WTC11 (cell line): Measurements from ENCODE around the gene IL24. TPM values are rescaled to one million over a fixed set of nuclear protein-coding genes. Genes with fewer than 3 reads are reported as not detected.

Source experiments
- ATAC-seq: fragments of 200-7000 bp; cut with Tn5 transposase; 2 replicates; pipeline ENCODE4 v1.10.0; 2021; ENCODE audit warnings: mild to moderate bottlenecking, moderate library complexity
- CTCF ChIA-PET: fragments of 300-600 bp; sonication (Branson Sonifier 250); formaldehyde crosslinking; loops from one replicate; lab custom pipeline; 2021; ENCODE audit warnings: antibody characterized with exemption; lab: Charles Lee
- POLR2A ChIA-PET: fragments of 350-600 bp; sonication (Branson Sonifier 250); formaldehyde crosslinking; loops from one replicate; lab custom pipeline; 2021; ENCODE audit warnings: antibody characterized with exemption; lab: Charles Lee
- DNase-seq: peaks from one replicate; pipeline ENCODE4 v3.0.0; 2021; ENCODE audit warnings: low spot score
- H3K27ac Mint-ChIP-seq: 2 replicates; pipeline ENCODE4 v1.8.0; 2021; ENCODE audit warnings: mixed read lengths
- H3K27me3 Mint-ChIP-seq: 2 replicates; pipeline ENCODE4 v1.8.0; 2021; ENCODE audit warnings: low read depth, mild to moderate bottlenecking, moderate library complexity, mixed read lengths
- H3K36me3 Mint-ChIP-seq: 2 replicates; pipeline ENCODE4 v1.8.0; 2021; ENCODE audit warnings: mixed read lengths
- H3K4me1 Mint-ChIP-seq: 2 replicates; pipeline ENCODE4 v1.8.0; 2022; ENCODE audit warnings: mixed read lengths
- H3K4me3 Mint-ChIP-seq: 2 replicates; pipeline ENCODE4 v1.8.0; 2021; ENCODE audit warnings: mild to moderate bottlenecking, moderate library complexity, mixed read lengths
- H3K9me3 Mint-ChIP-seq: 2 replicates; pipeline ENCODE4 v1.8.0; 2021; ENCODE audit warnings: mixed read lengths
- AFF4 ChIP-seq: sonication (generic); formaldehyde crosslinking; IDR thresholded peaks from 2 replicates; pipeline ENCODE4 v1.8.1; 2023; ENCODE audit warnings: mild to moderate bottlenecking, missing genetic modification reagents, borderline replicate concordance
- E2F4 ChIP-seq: sonication (generic); formaldehyde crosslinking; IDR thresholded peaks from 2 replicates; pipeline ENCODE4 v1.8.1; 2022; ENCODE audit warnings: low read depth, mild to moderate bottlenecking, moderate library complexity, missing genetic modification reagents, borderline replicate concordance
- EMX1 ChIP-seq: fragments of 250-450 bp; sonication (Bioruptor Pico); IDR thresholded peaks from 2 replicates; pipeline ENCODE4 v1.8.0; 2021; ENCODE audit warnings: mild to moderate bottlenecking
- ETV6 ChIP-seq: sonication (generic); formaldehyde crosslinking; IDR thresholded peaks from 2 replicates; pipeline ENCODE4 v1.8.1; 2022; ENCODE audit warnings: mild to moderate bottlenecking, missing genetic modification reagents
- GABPB1 ChIP-seq: sonication (generic); formaldehyde crosslinking; IDR thresholded peaks from 2 replicates; pipeline ENCODE4 v1.8.1; 2023; ENCODE audit warnings: mild to moderate bottlenecking, missing genetic modification reagents
- GRHL2 ChIP-seq: fragments of 250-450 bp; sonication (Bioruptor Pico); IDR thresholded peaks from 2 replicates; pipeline ENCODE4 v1.8.0; 2022; ENCODE audit warnings: mild to moderate bottlenecking, moderate library complexity; ENCODE audit not compliant: insufficient replicate concordance, severe bottlenecking
- JAZF1 ChIP-seq: fragments of 250-450 bp; sonication (Bioruptor Pico); IDR thresholded peaks from 2 replicates; pipeline ENCODE4 v1.9.0; 2021; ENCODE audit warnings: moderate library complexity, mild to moderate bottlenecking, inconsistent platforms
- MXD4 ChIP-seq: fragments of 250-450 bp; sonication (Bioruptor Pico); IDR thresholded peaks from 2 replicates; pipeline ENCODE4 v1.8.0; 2021; ENCODE audit warnings: mild to moderate bottlenecking, moderate library complexity, borderline replicate concordance
- NR1H2 ChIP-seq: sonication (generic); formaldehyde crosslinking; IDR thresholded peaks from 2 replicates; pipeline ENCODE4 v1.9.0; 2021; ENCODE audit warnings: mild to moderate bottlenecking, moderate library complexity, missing genetic modification reagents
- OVOL2 ChIP-seq: fragments of 250-450 bp; sonication (Bioruptor Pico); IDR thresholded peaks from 2 replicates; pipeline ENCODE4 v1.9.0; 2021; ENCODE audit warnings: mild to moderate bottlenecking, borderline replicate concordance
- RORB ChIP-seq: fragments of 250-450 bp; sonication (Bioruptor Pico); IDR thresholded peaks from 2 replicates; pipeline ENCODE4 v1.9.0; 2021; ENCODE audit warnings: mild to moderate bottlenecking
- SP1 ChIP-seq: sonication (generic); formaldehyde crosslinking; conservative IDR thresholded peaks from 2 replicates; pipeline ENCODE4 v1.8.1; 2022; ENCODE audit warnings: missing genetic modification reagents
- TEAD1 ChIP-seq: sonication (generic); formaldehyde crosslinking; IDR thresholded peaks from 2 replicates; pipeline ENCODE4 v1.8.0; 2022; ENCODE audit warnings: mild to moderate bottlenecking, missing genetic modification reagents
- TP53 ChIP-seq: sonication (generic); formaldehyde crosslinking; IDR thresholded peaks from 2 replicates; pipeline ENCODE4 v1.8.1; 2023; ENCODE audit warnings: mild to moderate bottlenecking, missing genetic modification reagents
- ZBTB43 ChIP-seq: sonication (generic); formaldehyde crosslinking; IDR thresholded peaks from 2 replicates; pipeline ENCODE4 v1.8.1; 2023; ENCODE audit warnings: mild to moderate bottlenecking, missing genetic modification reagents
- ZNF121 ChIP-seq: sonication (generic); formaldehyde crosslinking; IDR thresholded peaks from 2 replicates; pipeline ENCODE4 v1.8.0; 2023; ENCODE audit warnings: missing genetic modification reagents
- ZNF317 ChIP-seq: sonication (generic); formaldehyde crosslinking; IDR thresholded peaks from 2 replicates; pipeline ENCODE4 v1.8.1; 2023; ENCODE audit warnings: low read depth, mild to moderate bottlenecking, moderate library complexity, missing genetic modification reagents, borderline replicate concordance
- ZNF396 ChIP-seq: fragments of 250-450 bp; sonication (Bioruptor Pico); IDR thresholded peaks from 2 replicates; pipeline ENCODE4 v1.8.0; 2021; ENCODE audit warnings: mild to moderate bottlenecking, moderate library complexity, borderline replicate concordance
- total RNA-seq: library from RNA; stranded (reverse); gene quantifications from 3 replicates; pipeline ENCODE4 v1.2.3, GENCODE V29; 2021
- TF ChIP-seq, protein P1 (sequence below): sonication (generic); formaldehyde crosslinking; IDR thresholded peaks from 2 replicates; pipeline ENCODE4 v1.8.0; 2023; ENCODE audit warnings: missing genetic modification reagents
- TF ChIP-seq, protein P2 (sequence below): sonication (generic); formaldehyde crosslinking; IDR thresholded peaks from 2 replicates; pipeline ENCODE4 v1.8.0; 2022; ENCODE audit warnings: missing genetic modification reagents
- TF ChIP-seq, protein P3 (sequence below): sonication (generic); formaldehyde crosslinking; IDR thresholded peaks from 2 replicates; pipeline ENCODE4 v1.8.0; 2022; ENCODE audit warnings: mild to moderate bottlenecking, missing genetic modification reagents

IL24 gene
- total RNA-seq, 1 experiment from 2014 or later, result not detected

DNA sequence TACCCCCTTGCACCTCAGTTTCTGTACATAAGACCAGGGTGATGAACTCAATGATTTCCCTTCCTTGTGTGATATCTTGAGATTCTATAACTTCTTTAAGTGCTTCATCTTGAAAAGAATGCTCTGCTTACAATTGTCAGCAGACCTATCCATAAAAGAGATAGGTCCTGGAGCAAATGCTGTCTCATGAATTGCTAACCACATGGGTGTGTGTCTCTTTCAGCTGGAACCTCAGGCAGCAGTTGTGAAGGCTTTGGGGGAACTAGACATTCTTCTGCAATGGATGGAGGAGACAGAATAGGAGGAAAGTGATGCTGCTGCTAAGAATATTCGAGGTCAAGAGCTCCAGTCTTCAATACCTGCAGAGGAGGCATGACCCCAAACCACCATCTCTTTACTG, 29.0 kb upstream of the IL24 start:
- TF ChIP-seq ETV6 (CRISPR knock-in tag) (no peak), GRHL2 (CRISPR knock-in tag) (no peak), ZNF396 (CRISPR knock-in tag) (no peak), TEAD1 (no peak), NR1H2 (no peak), JAZF1 (no peak), E2F4 (CRISPR knock-in tag) (no peak), RORB (CRISPR knock-in tag) (no peak), AFF4 (no peak), EMX1 (no peak), TP53 (no peak), MXD4 (no peak)
- no peak overlapping the region for H3K4me3 Mint-ChIP-seq
- H3K36me3 Mint-ChIP-seq, result no peaks in the 10 kb centered on the region
- ChIA-PET CTCF (interaction anchor here (1.5 to 2.0 kb wide), 3 partner anchors 44 to 114 kb away, joined by 4 to 6 read pairs (median 5); no protein-coding TSS in a partner anchor), POLR2A (no interaction called here)
- H3K4me1 Mint-ChIP-seq, result 0 out of 2 replicates have a peak, but pooled peaks cover 2% of the 10 kb centered on the region
- DNase-seq (no peak), ATAC-seq (no peak)
- peaks cover 12% of the 10 kb centered on the region for H3K27me3 Mint-ChIP-seq
- no peak overlapping the region for H3K27ac Mint-ChIP-seq
- H3K9me3 Mint-ChIP-seq, result peaks cover 15% of the 10 kb centered on the region

DNA sequence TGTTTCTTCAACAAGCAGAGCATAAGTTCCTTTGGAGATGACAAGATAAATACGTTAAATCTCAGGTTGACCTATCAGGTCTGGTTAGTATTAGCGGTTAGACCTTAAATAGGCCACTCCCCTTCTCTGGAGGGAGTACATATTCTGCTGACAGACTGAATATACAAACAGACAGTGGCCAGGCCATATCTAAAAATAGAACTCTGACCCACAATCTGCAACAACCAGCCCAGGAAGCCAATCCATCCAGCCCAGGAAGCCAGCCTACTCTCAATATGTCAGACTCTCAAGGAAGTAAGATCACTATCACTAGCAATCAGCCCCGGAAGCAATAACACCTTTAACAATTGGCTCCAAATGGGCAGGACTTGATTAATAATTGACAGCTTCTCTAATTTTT, 25.1 kb upstream of the IL24 start:
- Mint-ChIP-seq H3K36me3 (peaks cover 10% of the 10 kb centered on the region; the same call in 1 of the 2 replicates), H3K4me1 (no peaks in the 10 kb centered on the region), H3K4me3 (no peak overlapping the region), H3K27ac (no peak overlapping the region), H3K9me3 (peaks cover 38% of the 10 kb centered on the region), H3K27me3 (peaks cover 5% of the 10 kb centered on the region)
- ATAC-seq (no peak), DNase-seq (no peak)
- TF ChIP-seq, protein P1, sequence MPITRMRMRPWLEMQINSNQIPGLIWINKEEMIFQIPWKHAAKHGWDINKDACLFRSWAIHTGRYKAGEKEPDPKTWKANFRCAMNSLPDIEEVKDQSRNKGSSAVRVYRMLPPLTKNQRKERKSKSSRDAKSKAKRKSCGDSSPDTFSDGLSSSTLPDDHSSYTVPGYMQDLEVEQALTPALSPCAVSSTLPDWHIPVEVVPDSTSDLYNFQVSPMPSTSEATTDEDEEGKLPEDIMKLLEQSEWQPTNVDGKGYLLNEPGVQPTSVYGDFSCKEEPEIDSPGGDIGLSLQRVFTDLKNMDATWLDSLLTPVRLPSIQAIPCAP, result no peak
- TF ChIP-seq SP1 (CRISPR knock-in tag) (no peak), ZNF317 (CRISPR knock-in tag) (no peak), OVOL2 (CRISPR knock-in tag) (no peak), GABPB1 (CRISPR knock-in tag) (no peak), ZNF121 (no peak)
- ChIA-PET CTCF (no interaction called here), POLR2A (no interaction called here)

- H3K4me1 Mint-ChIP-seq, result no peaks in the 10 kb centered on the region
- peaks cover 53% of the 10 kb centered on the region for H3K9me3 Mint-ChIP-seq
- H3K27me3 Mint-ChIP-seq, result peaks cover 5% of the 10 kb centered on the region
- CTCF ChIA-PET, result no interaction called here
- peaks cover 22% of the 10 kb centered on the region for H3K36me3 Mint-ChIP-seq
- POLR2A ChIA-PET, result no interaction called here
- H3K4me3 Mint-ChIP-seq, result no peak overlapping the region
- no peak for ATAC-seq
- no peak for DNase-seq
- H3K27ac Mint-ChIP-seq, result no peak overlapping the region
- TF ChIP-seq, protein P2, sequence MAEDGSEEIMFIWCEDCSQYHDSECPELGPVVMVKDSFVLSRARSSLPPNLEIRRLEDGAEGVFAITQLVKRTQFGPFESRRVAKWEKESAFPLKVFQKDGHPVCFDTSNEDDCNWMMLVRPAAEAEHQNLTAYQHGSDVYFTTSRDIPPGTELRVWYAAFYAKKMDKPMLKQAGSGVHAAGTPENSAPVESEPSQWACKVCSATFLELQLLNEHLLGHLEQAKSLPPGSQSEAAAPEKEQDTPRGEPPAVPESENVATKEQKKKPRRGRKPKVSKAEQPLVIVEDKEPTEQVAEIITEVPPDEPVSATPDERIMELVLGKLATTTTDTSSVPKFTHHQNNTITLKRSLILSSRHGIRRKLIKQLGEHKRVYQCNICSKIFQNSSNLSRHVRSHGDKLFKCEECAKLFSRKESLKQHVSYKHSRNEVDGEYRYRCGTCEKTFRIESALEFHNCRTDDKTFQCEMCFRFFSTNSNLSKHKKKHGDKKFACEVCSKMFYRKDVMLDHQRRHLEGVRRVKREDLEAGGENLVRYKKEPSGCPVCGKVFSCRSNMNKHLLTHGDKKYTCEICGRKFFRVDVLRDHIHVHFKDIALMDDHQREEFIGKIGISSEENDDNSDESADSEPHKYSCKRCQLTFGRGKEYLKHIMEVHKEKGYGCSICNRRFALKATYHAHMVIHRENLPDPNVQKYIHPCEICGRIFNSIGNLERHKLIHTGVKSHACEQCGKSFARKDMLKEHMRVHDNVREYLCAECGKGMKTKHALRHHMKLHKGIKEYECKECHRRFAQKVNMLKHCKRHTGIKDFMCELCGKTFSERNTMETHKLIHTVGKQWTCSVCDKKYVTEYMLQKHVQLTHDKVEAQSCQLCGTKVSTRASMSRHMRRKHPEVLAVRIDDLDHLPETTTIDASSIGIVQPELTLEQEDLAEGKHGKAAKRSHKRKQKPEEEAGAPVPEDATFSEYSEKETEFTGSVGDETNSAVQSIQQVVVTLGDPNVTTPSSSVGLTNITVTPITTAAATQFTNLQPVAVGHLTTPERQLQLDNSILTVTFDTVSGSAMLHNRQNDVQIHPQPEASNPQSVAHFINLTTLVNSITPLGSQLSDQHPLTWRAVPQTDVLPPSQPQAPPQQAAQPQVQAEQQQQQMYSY, result no peak
- TF ChIP-seq, protein P3, sequence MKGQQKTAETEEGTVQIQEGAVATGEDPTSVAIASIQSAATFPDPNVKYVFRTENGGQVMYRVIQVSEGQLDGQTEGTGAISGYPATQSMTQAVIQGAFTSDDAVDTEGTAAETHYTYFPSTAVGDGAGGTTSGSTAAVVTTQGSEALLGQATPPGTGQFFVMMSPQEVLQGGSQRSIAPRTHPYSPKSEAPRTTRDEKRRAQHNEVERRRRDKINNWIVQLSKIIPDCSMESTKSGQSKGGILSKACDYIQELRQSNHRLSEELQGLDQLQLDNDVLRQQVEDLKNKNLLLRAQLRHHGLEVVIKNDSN (CRISPR knock-in tag), result no peak
- TF ChIP-seq MXD4, result no peak
- no peak for TF ChIP-seq ZNF396 (CRISPR knock-in tag)
- TF ChIP-seq ZBTB43 (CRISPR knock-in tag), result no peak
- TF ChIP-seq, protein P1, result no peak
These were observed 23.5 kb upstream of the IL24 start for GRCh38 chr1:206873603-206874188.
